ENCODE measurements around the gene IL12A.

The IL12A gene
- total RNA-seq = 2.6 reads per million, percentile 8 among the genes with 10 or more reads in this experiment

DNA sequence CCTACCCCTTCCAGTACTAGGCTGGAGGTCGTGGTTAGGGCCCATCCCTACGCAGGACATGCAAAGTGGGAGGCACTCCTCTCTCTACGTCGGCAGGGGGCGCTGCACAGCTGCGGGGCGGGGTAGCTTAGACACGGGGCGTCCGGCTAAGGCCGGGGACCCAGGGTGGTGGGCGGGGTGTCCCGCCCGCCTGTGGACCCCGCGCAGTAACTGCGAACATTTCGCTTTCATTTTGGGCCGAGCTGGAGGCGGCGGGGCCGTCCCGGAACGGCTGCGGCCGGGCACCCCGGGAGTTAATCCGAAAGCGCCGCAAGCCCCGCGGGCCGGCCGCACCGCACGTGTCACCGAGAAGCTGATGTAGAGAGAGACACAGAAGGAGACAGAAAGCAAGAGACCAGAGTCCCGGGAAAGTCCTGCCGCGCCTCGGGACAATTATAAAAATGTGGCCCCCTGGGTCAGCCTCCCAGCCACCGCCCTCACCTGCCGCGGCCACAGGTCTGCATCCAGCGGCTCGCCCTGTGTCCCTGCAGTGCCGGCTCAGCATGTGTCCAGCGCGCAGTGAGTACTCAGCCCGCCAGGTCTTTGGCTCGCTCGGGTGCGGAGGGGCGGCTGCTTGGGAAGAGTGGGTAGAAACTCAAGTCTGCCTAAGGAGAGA lies at the start of gene IL12A:
TSS of gene IL12A (plus strand) at position 219 of the 655 bp plus-strand sequence.
- peak; percentile 71 for DNase-seq

DNA sequence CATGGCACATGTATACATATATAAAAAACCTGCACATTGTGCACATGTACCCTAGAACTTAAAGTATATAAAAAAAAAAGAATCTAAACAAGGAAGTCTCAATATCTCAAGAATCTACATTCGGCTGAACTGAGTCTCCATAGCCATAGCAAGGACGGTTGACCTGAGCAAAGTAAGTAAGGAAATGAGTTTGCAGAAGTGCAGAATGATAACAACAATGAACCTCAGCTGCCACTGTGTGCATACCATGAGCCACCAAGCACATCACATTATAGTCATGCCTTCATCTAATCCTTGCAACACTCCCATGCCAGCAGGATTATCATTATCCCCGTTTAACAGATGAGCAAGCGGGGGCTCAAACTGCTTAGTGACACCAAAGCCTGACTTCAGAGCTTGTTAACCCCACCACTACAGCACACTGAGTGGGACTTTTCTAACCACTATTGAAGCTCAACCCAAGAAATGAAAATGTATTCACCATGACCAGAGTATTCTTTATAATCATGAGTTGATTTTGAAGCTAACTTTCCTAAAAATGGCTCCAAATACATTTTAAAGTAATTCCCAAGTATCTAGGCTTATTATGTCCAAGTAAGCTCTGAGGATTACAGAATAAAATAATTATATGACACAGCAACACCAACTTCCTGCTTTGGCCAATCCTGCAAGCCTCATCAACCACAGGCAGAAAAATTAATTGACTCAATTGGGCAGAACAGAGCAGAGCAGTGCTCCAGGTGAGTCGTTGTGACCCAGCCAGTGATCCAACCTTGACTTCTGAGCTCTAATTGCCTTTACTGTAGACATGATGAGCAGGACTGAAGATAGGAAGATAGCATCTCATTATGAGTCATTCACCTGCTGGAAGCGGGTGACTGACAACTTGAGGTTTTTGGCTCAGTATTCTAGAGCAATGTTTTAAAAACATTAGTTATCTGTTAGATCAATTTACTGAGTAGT lies 47.3 kb upstream of the IL12A start:
- DNase-seq = no peak

DNA sequence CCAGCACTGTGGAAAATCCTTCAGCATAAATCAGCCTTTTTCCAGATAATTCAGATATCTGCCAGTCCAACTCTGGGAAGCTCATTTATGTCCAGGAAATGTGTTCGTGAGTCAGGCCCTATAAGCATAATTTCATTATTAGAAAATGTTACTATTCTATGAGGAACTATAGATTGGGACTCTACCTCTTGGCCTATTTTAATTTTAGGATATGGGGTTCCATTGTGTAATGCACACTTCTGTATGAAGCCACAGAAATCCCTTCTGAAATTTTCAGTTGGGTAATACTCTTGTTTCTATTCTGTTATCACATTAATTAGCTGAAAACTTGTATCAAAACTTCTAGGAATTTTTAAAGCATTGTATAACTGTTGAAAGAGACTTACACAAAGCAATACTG lies 43.9 kb upstream of the IL12A start:
- no peak for DNase-seq

DNA sequence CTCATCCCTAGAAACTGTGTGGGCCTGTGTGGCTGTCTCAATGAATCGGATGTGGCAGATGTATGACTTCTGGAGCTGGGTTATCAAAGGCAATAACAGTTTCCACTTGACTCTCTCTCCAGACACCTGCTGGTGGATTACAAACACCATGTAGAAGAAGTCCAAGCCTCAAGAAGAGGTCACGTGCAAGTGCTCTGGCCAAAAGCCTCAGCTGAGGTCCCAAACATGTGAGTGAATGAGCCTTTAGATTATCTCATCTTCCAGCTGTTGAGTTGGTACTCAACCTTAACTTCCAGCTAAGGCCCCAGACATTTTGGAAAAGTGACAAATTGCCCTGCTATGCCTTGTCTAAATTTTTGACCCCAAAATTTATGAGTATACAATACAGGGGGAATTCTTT lies 42.7 kb upstream of the IL12A start:
- no peak for DNase-seq

DNA sequence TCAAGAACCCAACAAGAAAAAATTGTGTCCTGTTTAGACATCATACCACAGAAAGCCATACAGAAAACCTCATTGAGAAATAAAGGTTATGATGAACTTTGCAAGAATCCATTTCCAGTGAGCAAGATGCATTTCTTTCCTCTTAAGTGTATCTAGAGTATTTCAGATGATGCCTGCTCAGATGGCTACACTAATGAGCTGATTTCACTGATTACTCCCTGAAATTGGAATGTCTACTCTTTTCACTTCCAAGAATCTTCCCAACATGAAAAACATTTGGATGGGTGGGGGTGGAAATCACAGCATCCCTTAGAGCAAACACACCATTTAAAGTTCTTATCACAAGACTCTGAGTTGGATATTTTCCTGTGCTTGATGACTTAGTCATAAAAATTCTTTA lies 41.4 kb upstream of the IL12A start:
- DNase-seq = no peak

DNA sequence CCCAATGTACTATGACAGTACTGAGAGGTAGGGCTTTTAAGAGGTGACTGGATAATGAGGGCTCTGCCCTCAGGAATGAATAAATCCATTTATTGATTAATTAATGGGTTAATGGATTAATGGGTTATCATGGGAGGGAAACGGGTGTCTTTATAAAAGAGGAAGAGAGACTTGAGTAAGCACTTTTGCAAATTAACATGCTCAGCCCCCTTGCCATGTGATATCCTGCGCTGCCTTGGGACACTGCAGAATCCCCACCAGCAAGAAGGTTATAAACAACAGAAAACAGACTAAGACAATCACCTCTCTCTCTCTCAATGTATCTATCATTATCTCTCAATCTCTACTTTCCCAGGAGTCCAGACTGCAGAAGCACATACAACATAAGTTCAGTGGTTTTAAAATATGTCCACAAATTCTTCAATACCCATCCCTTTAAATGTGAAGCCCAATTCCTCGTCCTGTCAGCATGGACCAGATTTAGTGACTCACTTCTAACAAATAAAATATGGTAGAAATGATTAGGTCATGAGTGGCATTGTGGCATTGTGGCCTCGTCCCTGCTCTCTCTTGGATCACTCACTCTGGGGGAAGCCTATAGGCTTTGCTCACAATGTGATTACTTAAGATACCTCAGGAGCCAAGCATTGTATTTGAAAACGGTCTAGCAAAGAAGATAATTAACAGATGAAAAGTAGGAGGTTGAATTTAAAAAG lies 40.0 kb upstream of the IL12A start:
- DNase-seq = no peak

DNA sequence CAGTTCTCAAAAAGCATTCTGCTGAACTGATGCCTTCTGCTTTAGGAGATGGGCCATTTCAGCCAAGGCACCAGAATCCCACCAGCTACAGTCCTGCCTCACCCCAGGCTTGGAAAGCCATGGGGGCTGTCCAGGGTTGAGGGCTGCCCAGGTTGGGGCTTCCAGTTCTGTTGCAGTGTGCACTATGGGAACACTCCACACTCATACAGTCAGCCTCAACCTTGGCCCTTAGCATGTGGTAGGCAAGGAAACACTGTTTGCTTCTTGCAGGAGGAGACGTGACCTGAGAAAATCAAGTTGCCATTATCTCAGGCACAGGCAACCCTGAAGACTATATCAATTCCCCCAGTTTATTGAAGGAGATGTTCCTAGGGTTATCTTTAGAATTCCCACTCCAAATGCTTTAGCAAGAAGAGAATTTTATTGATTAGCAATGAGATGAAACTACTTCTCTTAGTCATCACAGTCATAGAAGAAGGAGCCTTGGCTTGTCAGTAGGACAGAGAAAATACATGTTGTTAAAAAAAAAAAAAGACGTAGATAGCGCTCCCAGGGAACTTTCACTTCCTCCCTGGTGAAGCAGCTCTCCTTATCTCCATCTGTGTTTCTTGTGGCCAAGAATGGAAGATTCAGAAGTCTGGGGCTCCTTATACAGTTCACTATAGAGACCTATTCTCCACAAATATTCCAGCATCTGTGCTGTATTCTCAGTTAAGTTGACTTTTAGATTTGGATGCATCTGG lies 38.3 kb upstream of the IL12A start:
- DNase-seq = no peak

DNA sequence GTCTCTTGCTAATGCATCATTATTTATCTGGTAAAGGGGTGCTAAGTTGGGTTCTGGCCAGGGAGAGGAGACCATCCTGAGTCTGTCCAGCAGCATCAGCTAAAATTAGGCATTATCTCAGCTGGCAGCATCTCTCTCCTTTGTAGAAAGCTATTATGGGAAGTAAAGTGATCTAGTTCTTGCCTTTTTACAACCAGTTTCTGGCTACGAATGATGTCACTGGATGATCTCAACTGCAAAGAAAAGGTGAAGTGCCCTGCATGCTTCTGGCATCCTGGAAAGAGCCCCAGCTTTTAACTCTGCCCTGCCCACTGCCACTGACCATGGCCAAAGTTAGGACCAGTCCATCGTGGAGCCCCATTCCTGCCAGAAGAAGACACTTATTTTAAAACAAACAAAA lies 37.1 kb upstream of the IL12A start:
- DNase-seq = no peak

DNA sequence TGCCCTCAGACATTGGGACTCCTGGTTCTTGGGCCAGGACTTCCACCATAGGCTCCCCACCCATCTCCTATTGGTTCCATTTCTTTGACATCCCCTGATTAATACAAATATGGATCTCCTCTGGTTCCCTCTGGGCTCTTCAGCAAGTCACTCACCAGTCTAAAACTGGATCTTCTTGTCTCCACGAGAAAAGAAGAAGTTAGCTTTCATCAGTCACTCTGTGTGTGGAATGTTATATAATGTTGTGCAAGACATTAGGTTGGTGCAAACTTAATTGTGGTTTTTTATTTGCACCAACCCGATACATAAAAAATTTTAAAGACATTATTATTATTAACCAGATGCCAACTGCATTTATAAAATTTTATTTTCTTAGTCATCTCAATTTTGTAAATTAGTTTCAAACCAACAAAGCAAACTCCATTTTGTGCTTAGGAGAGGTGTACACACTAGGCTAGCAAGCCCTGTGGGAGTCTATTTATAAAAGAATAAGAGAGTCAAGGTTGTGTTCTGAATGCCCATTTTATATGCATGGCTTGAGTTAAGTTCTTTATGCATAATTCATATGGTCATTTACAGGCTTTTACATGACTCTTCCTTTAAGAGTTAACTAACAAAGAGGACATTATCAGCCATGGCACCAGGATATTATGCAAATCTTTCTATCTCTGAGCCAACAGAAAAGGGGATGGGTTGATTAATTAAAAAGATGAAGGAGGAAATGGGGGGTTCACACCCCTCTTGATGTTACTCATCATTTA lies 35.1 kb upstream of the IL12A start:
- DNase-seq = no peak

DNA sequence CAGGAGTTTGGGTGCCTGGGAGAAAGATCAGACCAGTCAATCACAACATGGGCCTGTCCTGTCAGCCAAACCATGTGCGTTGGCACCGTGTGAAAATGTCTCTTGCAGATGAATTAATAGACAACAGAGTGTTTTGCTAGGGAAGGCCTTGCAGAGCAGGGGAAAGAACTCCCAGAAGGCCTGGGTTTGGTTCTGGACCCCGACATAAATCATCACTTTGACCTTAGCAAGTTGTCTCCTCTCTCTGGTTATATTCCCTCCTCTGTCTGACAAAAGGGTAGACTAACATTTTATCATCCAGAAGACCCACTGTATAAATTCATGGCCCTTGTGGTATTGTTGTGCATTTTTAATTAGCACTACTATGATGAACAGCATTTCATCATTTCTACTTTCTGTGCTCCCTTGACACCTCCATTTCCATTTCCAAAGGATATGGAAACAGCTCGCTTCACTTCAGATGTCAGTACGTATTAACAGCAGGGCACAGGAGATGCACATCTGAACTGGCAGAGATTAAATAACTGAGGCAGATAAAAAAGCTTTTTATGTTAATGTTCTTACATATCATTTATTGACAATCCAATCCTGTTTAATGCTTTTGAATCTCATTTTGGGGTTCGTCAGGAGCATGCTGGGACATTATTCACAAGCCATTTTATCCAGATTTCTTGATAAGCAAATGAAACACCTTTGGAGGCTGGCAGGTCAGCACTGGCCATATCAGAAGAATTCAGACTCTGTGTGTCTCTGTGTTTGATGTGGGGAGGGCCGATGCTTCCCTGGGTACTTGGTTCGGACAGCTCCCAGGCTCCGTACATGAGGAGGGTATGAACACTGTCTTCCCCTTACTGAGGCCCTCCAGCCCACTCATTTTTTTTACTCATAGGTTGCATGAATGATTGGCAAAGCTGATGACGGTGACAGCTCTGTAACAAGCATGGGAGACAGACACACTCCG lies 28.2 kb upstream of the IL12A start:
- no peak for DNase-seq

DNA sequence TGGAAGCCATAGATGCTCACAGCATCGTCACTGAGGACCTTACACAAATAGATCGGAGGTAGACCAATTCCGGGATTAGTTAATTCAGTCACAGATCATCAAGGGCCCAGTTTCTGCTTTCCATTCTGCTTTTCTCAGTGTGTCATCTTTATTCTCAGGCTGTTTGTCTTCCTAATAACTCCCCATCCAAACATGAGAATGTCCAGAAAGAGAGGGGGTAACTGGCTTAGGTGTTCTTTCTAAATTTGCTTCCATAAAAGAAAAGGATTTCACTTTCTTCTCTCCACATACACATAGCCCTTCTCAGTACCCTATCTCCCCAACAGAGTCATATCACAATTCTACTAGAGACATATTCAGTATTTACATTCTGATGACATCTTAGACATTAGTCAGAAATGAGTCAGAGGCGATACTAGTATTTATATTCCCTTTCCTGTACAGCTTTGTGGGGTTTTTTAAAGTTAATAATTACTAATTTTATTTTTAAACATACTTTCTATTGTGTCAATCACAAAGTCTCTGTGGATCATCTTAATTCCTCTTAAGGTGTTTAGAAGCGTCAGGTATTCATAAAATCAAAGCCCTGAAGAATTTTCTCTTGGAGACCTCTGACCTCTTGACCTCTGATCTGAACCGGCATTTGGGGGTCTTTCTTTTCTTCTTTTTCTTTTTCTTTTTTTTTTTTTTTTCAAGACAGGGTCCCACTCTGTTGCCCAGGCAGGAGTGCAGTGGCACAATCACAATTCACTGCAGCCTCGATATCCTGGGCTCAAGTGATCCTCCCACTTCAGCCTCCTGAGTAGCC lies 24.3 kb upstream of the IL12A start:
- DNase-seq = no peak

DNA sequence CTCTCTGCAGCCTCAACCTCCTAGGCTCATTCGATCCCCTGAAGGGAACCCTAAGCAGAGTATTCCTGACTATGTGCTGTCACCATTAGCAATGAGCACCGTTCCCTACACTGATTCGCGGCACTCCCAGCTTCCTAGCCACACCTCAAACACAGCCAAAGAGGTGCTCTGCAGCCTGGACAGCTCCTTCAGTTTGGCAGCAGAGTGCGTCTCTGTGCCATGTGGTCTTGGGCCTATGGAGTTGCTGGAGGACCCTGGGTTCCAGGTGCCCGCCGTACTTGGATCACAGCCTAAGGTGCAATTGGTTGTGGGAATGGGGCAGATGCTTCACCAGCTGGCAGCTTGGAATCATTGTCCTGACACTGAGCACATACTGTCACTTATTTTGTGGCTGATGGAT lies 17.3 kb upstream of the IL12A start:
- DNase-seq = no peak

DNA sequence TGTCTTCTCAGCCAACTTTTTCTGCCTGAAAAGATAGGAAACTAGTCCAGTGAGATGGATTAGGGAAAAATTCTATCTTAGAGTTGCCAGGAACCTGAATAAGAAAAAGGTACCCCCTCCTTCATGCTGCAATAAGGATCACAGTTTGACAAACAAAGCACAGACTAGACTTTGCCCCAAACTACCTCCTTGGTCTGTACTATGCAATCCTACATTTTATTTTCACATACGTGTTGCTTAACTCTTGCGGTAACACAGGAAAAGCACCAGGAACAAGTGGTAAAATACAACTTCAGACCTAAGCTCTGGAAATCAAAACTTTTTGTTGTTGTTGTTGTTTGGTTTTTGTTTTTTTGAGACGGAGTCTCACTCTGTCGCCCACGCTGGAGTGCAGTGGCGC lies 11.3 kb upstream of the IL12A start:
- no peak for DNase-seq

DNA sequence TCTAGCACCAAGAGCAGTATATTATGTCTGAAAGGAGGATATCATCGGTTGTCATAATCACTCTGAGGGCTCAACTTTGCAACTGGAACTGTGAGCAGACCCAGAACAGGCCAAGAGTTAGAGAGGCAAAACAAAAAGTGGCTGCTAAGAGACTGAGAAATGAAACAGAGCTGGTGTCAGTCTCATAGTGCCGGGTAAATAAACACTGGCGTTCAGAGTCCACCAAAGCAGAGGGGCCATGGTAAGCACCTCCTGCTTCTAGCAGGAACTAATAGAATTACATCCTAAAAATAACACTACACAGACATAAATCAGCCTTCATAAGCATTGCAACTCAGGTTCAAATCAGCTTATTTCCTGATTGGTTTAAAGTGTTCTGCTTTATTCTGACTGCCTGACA lies 10.3 kb upstream of the IL12A start:
- no peak for DNase-seq

DNA sequence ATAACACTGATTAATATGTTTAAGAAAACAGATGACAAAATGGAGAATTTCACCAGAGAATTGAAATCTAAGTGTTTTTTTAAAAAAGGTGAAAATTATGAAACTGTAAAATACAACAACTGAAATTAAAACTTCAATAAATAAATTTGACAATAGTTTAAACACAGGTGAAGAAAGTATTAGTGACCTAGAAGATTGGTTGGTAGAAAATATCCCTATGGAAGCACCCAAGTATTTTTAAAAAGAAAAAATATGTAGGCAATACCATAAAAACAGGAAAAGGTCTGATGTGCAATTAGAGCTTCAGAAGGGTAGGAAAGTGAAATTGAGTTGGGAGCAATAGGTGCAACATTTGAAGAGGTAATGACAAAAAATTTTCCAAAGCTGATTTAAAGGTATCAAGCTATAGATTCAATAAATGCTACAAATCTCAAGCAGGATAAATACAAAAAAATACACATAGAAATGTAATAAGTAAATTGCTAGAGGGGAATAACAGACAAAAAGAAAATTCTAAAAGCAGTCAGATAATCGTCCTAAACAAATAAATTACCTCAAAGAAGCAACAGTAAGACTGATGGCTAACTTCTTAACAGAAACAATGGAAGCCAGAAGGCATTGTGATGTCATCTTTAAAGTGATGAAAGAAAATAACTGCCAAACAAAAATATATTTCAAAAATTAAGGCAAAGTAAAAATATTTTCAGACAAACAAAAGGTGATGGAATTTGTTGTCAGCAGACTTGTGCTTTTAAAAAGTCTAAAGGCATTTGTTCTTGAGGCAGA lies 9.5 kb upstream of the IL12A start:
- no peak for DNase-seq

DNA sequence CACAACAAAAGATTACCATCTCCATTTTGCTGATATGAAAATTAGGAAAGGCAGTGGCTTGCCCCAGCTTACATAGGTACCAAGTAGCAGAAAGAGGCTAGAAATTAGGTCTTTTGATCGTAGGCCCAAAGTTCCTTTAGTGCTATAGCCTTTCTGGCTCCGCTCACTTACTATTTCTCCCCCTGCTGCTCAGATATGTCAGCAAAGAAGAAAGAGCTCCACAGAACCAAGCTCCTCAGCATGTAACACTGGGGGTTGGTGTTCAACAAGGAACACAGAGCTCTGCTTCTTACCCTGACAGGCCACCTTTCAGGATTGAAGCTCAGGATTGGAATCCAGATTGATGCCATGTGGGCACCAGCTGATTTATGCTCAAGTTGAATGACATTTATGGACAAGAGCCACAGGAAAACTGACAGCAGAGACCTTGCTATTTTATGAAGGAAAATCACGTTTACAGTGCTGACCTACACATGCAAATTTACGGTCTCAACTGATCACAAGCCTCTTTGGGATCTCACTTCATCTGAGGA lies 6.1 kb upstream of the IL12A start:
- no peak for DNase-seq

DNA sequence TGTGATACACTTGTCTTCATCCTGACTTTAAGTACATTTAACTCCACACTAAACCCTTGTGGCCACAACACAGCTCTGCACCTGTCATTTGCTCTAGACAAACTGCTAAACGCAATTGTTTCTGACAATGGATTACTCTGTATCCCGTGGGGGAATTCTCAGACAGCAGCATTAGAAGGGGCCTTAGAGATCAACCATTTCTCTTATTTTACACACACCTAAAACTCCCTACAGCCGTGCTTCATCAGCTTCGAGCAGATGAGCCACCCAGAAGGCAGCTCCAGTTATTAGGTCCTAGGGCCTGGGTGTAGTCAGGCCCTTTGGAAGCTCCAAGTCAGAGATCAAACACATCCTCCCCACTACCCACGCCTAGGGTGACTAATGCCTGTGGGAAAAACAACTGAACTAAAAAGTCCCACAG lies 1.3 kb upstream of the IL12A start:
- DNase-seq = no peak

DNA sequence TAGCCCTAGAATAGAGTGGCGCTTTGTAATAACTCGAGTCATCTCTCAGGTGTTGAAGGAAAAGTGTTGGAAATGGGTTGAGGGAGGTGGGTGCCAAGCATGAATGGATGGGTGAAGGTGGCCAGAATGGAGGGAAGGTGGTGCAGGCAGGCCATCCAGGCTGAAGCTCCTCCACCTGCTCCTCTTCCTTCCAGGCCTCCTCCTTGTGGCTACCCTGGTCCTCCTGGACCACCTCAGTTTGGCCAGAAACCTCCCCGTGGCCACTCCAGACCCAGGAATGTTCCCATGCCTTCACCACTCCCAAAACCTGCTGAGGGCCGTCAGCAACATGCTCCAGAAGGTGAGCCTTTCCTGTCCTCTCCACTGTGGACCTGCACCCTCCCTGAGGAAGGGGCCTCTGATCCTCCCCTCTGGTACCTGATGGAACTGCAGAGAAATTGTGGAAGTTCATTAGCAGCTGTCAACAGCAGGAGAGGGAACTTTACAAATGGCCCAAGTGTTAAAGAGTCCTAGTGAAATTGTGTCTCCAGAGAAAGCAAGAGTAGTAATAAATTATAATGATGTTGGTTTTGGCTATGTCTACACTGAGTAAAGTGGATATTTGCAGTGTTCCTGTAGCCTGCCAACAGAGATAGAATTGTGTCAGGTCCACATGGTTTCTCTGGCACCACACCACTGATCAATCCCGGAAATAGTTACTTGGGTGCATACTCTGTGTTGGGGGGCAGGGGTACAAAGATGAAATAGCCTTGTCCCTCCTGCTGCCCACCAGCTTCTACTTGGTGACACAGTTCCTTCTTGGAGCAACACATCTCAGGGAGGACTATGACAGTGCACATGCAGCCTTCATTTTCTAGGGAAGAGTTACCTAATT lies 1.6 kb downstream of the IL12A start:
- no peak for DNase-seq

Measured in effector CD4-positive, alpha-beta T cell (primary cell).